Left forelimb (tissue), 1 donor: ENCODE data around the gene TRPC4AP.
A peak's percentile ranks its signal among the peaks of the same experiment; 100 is the strongest.
"Not testable (repeated sequence)": the region's sequence is repeated elsewhere in the genome, so short reads cannot be mapped to it uniquely, and the experiment has no call there.

Experiments
- DNase-seq: peaks from one replicate; pipeline ENCODE4 v3.0.0-alpha.2; 2018; ENCODE audit warnings: low spot score

TRPC4AP gene

GRCh38 chr20:35101620-35102019 is 9.0 kb upstream of the TRPC4AP start:
- no peak for DNase-seq

- DNase-seq, result no peak
Measured at GRCh38 chr20:35093267-35093884, 769 bp upstream of the TRPC4AP start.

GRCh38 chr20:35091816-35092523 is 637 bp downstream of the TRPC4AP start:
- peak; percentile 64 for DNase-seq

- no peak for DNase-seq
Measured at GRCh38 chr20:35088231-35089145, 4.1 kb downstream of the TRPC4AP start.

GRCh38 chr20:35087791-35088190 is 4.8 kb downstream of the TRPC4AP start:
- DNase-seq, result no peak

GRCh38 chr20:35087355-35087754 is 5.3 kb downstream of the TRPC4AP start:
- DNase-seq, result no peak

- DNase-seq, result no peak
Measured at GRCh38 chr20:35085477-35086225, 7.0 kb downstream of the TRPC4AP start.

GRCh38 chr20:35084998-35085397 is 7.6 kb downstream of the TRPC4AP start:
- DNase-seq, result no peak

- not testable (repeated sequence) for DNase-seq
Measured at GRCh38 chr20:35080348-35080642, 12.3 kb downstream of the TRPC4AP start.

- no peak for DNase-seq
Measured at GRCh38 chr20:35079472-35080347, 12.9 kb downstream of the TRPC4AP start.

- DNase-seq, result no peak
Measured at GRCh38 chr20:35077872-35078271, 14.7 kb downstream of the TRPC4AP start.

GRCh38 chr20:35077341-35077740 is 15.3 kb downstream of the TRPC4AP start:
- DNase-seq, result no peak

- not testable (repeated sequence) for DNase-seq
Measured at GRCh38 chr20:35071436-35072153, 21.0 kb downstream of the TRPC4AP start.

GRCh38 chr20:35066194-35066593 is 26.4 kb downstream of the TRPC4AP start:
- no peak for DNase-seq

GRCh38 chr20:35065181-35065580 is 27.4 kb downstream of the TRPC4AP start:
- DNase-seq, result no peak

GRCh38 chr20:35063168-35063567 is 29.4 kb downstream of the TRPC4AP start:
- DNase-seq, result no peak

- no peak for DNase-seq
Measured at GRCh38 chr20:35062478-35062877, 30.1 kb downstream of the TRPC4AP start.

GRCh38 chr20:35060168-35060567 is 32.4 kb downstream of the TRPC4AP start:
- no peak for DNase-seq

GRCh38 chr20:35059612-35060011 is 33.0 kb downstream of the TRPC4AP start:
- DNase-seq, result no peak

GRCh38 chr20:35059110-35059509 is 33.5 kb downstream of the TRPC4AP start:
- no peak for DNase-seq
